H1 (cell line): ENCODE results near the gene CELA1. TPM values are rescaled to one million over a fixed set of nuclear protein-coding genes. Genes with fewer than 3 reads are reported as not detected.
A peak's percentile ranks its signal among the peaks of the same experiment; 100 is the strongest.

Source experiments
- FOSL1 ChIP-seq: IDR thresholded peaks from 2 replicates; pipeline ENCODE4 v1.6.1; 2011; ENCODE audit warnings: mild to moderate bottlenecking, low read depth, low read length, moderate library complexity; ENCODE audit not compliant: insufficient read depth
- HDAC2 ChIP-seq, 2 experiments: fragments of 300-600 bp in 1 of 2; sonication (generic) in 1 of 2; IDR thresholded peaks; 2 replicates each; pipeline ENCODE4 v1.6.1; 2011 to 2012; ENCODE audit warnings: low read depth in 2 of 2, low read length in 2 of 2, mild to moderate bottlenecking in 2 of 2, moderate library complexity in 2 of 2, borderline replicate concordance in 1 of 2, inconsistent platforms in 1 of 2
- KDM5A ChIP-seq: fragments of 200-600 bp; IDR thresholded peaks from 2 replicates; pipeline ENCODE4 v1.7.1; 2012; ENCODE audit warnings: mild to moderate bottlenecking, low read length, inconsistent platforms, mixed read lengths
- POLR2A ChIP-seq, 2 experiments: IDR thresholded peaks; 1 replicate in 1 of 2; 2 replicates in 1 of 2; pipeline ENCODE4 v1.6.1; 2011; ENCODE audit warnings: low read depth in 2 of 2, low read length in 2 of 2, mild to moderate bottlenecking in 2 of 2; ENCODE audit errors: control extremely low read depth in 1 of 2
- RAD21 ChIP-seq, 2 experiments: IDR thresholded peaks in 1 of 2; conservative IDR thresholded peaks in 1 of 2; 2 replicates each; pipeline ENCODE4 v1.6.1; 2011; ENCODE audit warnings: low read depth in 2 of 2, low read length in 2 of 2, improper control_type of control experiment in 1 of 2, inconsistent platforms in 1 of 2, mild to moderate bottlenecking in 1 of 2, moderate library complexity in 1 of 2
- RBBP5 ChIP-seq: IDR thresholded peaks from 2 replicates; pipeline ENCODE4 v1.7.1; 2012; ENCODE audit warnings: low read depth, mild to moderate bottlenecking, inconsistent platforms, low read length, moderate library complexity, borderline replicate concordance
- SIX5 ChIP-seq: IDR thresholded peaks from 2 replicates; pipeline ENCODE4 v1.6.1; 2011; ENCODE audit warnings: mild to moderate bottlenecking, low read depth, low read length
- TBP ChIP-seq: IDR thresholded peaks from 2 replicates; pipeline ENCODE4 v1.6.1; 2011; ENCODE audit warnings: low read depth, low read length, improper control_type of control experiment
- TEAD4 ChIP-seq: IDR thresholded peaks from 2 replicates; pipeline ENCODE4 v1.6.1; 2012; ENCODE audit warnings: low read depth, low read length, inconsistent platforms, mixed read lengths
- polyA plus RNA-seq, 7 experiments: library from polyadenylated mRNA; depleted of rRNA in 3 of 7; stranded (reverse) in 5 of 7; unstranded in 2 of 7; fragments of >200 nt in 5 of 7; fragments of 200-250 nt in 2 of 7; gene quantifications; 1 replicate in 5 of 7; 2 replicates in 1 of 7; 4 replicates in 1 of 7; pipeline versions ENCODE4 v1.2.1 to v1.2.3, GENCODE V29; 2011 to 2013; ENCODE audit warnings: missing spikeins in 2 of 7, mixed read lengths in 2 of 7
- total RNA-seq: library from RNA; stranded (reverse); fragmentation: NEBNext Ultra II Directional; extraction: Animal tissue kit (Norgen Biotek cat#: 25700); gene quantifications from 2 replicates; pipeline ENCODE4 v1.2.1, GENCODE V29; 2021
- TF ChIP-seq, protein P1 (sequence below): fragments of 300-600 bp; sonication (generic); IDR thresholded peaks from 2 replicates; pipeline ENCODE4 v1.7.1; 2012; ENCODE audit warnings: low read length, moderate library complexity, mild to moderate bottlenecking, inconsistent platforms; ENCODE audit not compliant: insufficient replicate concordance

CELA1 gene
- total and polyA plus RNA-seq, 2 of the 8 experiments (the other 6 are each of a cell fraction or from before 2014, with no cell fraction given): 0.09 TPM; not detected in 1

DNA sequence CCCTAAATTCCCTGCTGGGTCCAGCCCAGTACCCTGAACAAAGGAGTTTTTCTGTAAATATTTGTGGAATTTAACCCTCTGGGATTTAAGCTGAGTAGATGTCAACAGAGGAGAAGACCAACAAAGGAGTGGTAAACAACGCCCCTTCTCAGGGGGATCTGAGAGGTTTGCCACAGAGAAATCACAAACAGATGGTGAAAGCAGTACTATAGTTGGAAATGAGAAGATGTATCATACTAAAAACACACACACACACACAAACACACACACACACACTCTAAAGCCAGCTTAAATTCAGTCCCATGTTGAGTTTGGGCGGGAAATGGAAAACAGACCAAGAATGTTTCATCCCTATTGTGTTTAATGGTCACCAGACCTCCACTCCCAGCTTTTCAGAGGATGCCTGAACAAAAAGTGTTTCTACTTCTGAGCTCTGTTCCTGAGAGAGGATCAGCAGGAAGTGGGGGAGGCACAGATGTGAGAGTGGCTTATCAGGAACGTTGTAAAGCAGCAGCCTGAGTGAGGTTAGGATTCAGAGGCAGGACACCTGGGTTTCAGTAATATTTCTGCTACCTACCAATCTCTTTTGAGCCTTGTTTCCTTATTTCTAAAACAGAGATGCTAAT is 25.7 kb downstream of the CELA1 start (continued):
- TF ChIP-seq, protein P1, sequence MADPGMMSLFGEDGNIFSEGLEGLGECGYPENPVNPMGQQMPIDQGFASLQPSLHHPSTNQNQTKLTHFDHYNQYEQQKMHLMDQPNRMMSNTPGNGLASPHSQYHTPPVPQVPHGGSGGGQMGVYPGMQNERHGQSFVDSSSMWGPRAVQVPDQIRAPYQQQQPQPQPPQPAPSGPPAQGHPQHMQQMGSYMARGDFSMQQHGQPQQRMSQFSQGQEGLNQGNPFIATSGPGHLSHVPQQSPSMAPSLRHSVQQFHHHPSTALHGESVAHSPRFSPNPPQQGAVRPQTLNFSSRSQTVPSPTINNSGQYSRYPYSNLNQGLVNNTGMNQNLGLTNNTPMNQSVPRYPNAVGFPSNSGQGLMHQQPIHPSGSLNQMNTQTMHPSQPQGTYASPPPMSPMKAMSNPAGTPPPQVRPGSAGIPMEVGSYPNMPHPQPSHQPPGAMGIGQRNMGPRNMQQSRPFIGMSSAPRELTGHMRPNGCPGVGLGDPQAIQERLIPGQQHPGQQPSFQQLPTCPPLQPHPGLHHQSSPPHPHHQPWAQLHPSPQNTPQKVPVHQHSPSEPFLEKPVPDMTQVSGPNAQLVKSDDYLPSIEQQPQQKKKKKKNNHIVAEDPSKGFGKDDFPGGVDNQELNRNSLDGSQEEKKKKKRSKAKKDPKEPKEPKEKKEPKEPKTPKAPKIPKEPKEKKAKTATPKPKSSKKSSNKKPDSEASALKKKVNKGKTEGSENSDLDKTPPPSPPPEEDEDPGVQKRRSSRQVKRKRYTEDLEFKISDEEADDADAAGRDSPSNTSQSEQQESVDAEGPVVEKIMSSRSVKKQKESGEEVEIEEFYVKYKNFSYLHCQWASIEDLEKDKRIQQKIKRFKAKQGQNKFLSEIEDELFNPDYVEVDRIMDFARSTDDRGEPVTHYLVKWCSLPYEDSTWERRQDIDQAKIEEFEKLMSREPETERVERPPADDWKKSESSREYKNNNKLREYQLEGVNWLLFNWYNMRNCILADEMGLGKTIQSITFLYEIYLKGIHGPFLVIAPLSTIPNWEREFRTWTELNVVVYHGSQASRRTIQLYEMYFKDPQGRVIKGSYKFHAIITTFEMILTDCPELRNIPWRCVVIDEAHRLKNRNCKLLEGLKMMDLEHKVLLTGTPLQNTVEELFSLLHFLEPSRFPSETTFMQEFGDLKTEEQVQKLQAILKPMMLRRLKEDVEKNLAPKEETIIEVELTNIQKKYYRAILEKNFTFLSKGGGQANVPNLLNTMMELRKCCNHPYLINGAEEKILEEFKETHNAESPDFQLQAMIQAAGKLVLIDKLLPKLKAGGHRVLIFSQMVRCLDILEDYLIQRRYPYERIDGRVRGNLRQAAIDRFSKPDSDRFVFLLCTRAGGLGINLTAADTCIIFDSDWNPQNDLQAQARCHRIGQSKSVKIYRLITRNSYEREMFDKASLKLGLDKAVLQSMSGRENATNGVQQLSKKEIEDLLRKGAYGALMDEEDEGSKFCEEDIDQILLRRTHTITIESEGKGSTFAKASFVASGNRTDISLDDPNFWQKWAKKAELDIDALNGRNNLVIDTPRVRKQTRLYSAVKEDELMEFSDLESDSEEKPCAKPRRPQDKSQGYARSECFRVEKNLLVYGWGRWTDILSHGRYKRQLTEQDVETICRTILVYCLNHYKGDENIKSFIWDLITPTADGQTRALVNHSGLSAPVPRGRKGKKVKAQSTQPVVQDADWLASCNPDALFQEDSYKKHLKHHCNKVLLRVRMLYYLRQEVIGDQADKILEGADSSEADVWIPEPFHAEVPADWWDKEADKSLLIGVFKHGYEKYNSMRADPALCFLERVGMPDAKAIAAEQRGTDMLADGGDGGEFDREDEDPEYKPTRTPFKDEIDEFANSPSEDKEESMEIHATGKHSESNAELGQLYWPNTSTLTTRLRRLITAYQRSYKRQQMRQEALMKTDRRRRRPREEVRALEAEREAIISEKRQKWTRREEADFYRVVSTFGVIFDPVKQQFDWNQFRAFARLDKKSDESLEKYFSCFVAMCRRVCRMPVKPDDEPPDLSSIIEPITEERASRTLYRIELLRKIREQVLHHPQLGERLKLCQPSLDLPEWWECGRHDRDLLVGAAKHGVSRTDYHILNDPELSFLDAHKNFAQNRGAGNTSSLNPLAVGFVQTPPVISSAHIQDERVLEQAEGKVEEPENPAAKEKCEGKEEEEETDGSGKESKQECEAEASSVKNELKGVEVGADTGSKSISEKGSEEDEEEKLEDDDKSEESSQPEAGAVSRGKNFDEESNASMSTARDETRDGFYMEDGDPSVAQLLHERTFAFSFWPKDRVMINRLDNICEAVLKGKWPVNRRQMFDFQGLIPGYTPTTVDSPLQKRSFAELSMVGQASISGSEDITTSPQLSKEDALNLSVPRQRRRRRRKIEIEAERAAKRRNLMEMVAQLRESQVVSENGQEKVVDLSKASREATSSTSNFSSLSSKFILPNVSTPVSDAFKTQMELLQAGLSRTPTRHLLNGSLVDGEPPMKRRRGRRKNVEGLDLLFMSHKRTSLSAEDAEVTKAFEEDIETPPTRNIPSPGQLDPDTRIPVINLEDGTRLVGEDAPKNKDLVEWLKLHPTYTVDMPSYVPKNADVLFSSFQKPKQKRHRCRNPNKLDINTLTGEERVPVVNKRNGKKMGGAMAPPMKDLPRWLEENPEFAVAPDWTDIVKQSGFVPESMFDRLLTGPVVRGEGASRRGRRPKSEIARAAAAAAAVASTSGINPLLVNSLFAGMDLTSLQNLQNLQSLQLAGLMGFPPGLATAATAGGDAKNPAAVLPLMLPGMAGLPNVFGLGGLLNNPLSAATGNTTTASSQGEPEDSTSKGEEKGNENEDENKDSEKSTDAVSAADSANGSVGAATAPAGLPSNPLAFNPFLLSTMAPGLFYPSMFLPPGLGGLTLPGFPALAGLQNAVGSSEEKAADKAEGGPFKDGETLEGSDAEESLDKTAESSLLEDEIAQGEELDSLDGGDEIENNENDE: peak; percentile 22
- TF ChIP-seq KDM5A (no peak), TEAD4 (peak; percentile 71; the same call in 1 of the 2 replicates), POLR2A (IDR thresholded peaks at IDR 0.05; ENCODE audit: control extremely low read depth in 1 of 2, low read depth in 2 of 2, low read length in 2 of 2) (peak in 1 of 2 experiments; percentile 53; a peak in 1 of 3 replicates), TBP (no peak), RBBP5 (0 out of 2 replicates have a peak, but pooled peaks have one; percentile 62), FOSL1 (no peak), RAD21 (IDR thresholded peaks at IDR 0.05 in 1 of 2, conservative IDR thresholded peaks at IDR 0.05 in 1 of 2; ENCODE audit: low read depth in 2 of 2, low read length in 2 of 2) (no peak), SIX5 (no peak), HDAC2 (IDR thresholded peaks at IDR 0.05; ENCODE audit: borderline replicate concordance in 1 of 2, low read depth in 2 of 2, low read length in 2 of 2) (no peak)
